ENCODE results near the gene RABIF. TPM values are rescaled to one million over a fixed set of nuclear protein-coding genes. Genes with fewer than 3 reads are reported as not detected.
A peak's percentile ranks its signal among the peaks of the same experiment; 100 is the strongest.

The RABIF gene
- total RNA-seq, 4 donors from 2014 or later: 3.8 to 7.6 (median 6.0) TPM

- Histone ChIP-seq H3K4me3 (peak overlapping the region; percentile 60 to 91), H3K4me1 (peaks cover 0 to 4% of the 10 kb centered on the region in 2 donors), H3K27ac (peak overlapping the region in 1 of 2 donors; percentile 57), H3K27me3 (no peaks in the 10 kb centered on the region), H3K9me3 (no peaks in the 10 kb centered on the region), H3K36me3 (no peaks in the 10 kb centered on the region)
- peak; percentile 33 to 41 for DNase-seq
- intact Hi-C loops (cut with DNase I; ENCODE audit: low total_unique reads): no loop called here
- no peak for TF ChIP-seq POLR2A (IDR thresholded peaks at IDR 0.05)
- TF ChIP-seq, protein P1, sequence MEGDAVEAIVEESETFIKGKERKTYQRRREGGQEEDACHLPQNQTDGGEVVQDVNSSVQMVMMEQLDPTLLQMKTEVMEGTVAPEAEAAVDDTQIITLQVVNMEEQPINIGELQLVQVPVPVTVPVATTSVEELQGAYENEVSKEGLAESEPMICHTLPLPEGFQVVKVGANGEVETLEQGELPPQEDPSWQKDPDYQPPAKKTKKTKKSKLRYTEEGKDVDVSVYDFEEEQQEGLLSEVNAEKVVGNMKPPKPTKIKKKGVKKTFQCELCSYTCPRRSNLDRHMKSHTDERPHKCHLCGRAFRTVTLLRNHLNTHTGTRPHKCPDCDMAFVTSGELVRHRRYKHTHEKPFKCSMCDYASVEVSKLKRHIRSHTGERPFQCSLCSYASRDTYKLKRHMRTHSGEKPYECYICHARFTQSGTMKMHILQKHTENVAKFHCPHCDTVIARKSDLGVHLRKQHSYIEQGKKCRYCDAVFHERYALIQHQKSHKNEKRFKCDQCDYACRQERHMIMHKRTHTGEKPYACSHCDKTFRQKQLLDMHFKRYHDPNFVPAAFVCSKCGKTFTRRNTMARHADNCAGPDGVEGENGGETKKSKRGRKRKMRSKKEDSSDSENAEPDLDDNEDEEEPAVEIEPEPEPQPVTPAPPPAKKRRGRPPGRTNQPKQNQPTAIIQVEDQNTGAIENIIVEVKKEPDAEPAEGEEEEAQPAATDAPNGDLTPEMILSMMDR (IDR thresholded peaks at IDR 0.05): no peak
Measured at GRCh38 chr1:202860744-202861419, 28.1 kb downstream of the RABIF start.

DNA sequence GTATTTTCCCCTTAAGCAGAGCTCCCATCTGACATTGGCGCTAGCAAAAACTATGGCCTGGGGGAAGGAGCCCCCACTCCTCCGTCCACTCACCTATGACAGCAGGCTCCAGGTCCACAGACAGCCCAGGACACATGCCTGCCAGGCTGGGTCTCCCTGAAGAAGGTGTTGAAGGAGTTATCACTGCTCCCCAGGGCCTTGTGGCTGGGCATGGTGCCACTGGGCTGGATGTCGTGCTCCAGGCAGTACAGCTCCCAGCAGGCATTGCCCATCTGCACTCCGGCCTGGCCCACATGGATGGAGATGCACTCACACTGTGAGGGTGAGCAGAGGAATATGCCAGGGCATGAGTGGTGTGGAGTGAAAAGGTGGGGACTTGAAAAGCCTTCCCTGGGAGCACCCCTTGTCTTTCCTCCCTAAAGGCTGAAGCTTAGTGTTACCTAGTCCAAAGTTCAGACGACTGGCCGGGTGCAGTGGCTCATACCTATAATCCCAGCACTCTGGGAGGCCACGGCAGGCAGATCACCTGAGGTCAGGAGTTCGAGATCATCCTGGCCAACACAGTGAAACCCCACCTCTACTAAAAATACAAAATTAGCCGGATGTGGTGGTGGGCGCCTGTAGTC lies 30.0 kb downstream of the RABIF start:
- TF ChIP-seq POLR2A (IDR thresholded peaks at IDR 0.05): no peak
- TF ChIP-seq, protein P1 (IDR thresholded peaks at IDR 0.05): no peak
- Histone ChIP-seq H3K4me1 (peaks cover 0 to 4% of the 10 kb centered on the region in 2 donors), H3K4me3 (no peak overlapping the region), H3K9me3 (no peaks in the 10 kb centered on the region), H3K27me3 (no peaks in the 10 kb centered on the region), H3K27ac (peak overlapping the region; percentile 22 to 83), H3K36me3 (no peaks in the 10 kb centered on the region)
- DNase-seq: peak; percentile 37 to 43
- intact Hi-C loops (cut with DNase I; ENCODE audit: low total_unique reads): no loop called here

- Histone ChIP-seq H3K9me3 (no peaks in the 10 kb centered on the region), H3K4me3 (no peak overlapping the region), H3K27me3 (no peaks in the 10 kb centered on the region), H3K4me1 (peaks cover 0 to 4% of the 10 kb centered on the region in 2 donors), H3K36me3 (no peaks in the 10 kb centered on the region), H3K27ac (peak overlapping the region; percentile 22 to 83)
- TF ChIP-seq, protein P1 (IDR thresholded peaks at IDR 0.05): no peak
- TF ChIP-seq POLR2A (IDR thresholded peaks at IDR 0.05): no peak
- intact Hi-C loops (cut with DNase I; ENCODE audit: low total_unique reads): no loop called here
- DNase-seq: peak; percentile 82 to 90
Measured at GRCh38 chr1:202858331-202858730, 30.6 kb downstream of the RABIF start.

DNA sequence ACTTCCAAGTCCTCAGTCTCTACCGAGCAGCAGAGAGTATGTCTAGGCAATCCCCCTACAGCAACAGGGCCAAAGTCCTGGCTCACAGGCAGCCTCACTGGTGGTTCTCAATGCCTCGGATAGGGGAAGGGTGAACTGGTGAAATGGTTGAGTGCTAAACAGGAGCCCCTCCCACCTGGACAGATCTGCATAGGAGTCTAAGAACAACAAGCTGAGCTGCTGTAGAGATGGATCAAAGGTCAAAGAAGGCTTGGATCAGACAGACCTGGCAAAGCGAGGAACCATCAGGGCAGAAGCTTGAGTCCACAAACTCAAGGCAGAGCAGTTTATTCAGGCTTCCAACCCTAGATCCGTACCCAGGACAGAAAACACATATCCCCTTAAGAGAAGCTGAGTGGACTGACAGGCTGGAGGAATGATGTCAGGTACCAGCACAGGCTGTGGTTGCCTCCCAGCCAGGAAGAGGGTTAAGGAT lies 31.8 kb downstream of the RABIF start:
- Histone ChIP-seq H3K4me3 (no peak overlapping the region), H3K27ac (peak overlapping the region in 1 of 2 donors; percentile 83), H3K27me3 (no peaks in the 10 kb centered on the region), H3K9me3 (no peaks in the 10 kb centered on the region), H3K36me3 (no peaks in the 10 kb centered on the region), H3K4me1 (peaks cover 0 to 4% of the 10 kb centered on the region in 2 donors)
- TF ChIP-seq, protein P1 (IDR thresholded peaks at IDR 0.05): no peak
- no peak for TF ChIP-seq POLR2A (IDR thresholded peaks at IDR 0.05)
- intact Hi-C loops (cut with DNase I; ENCODE audit: low total_unique reads): no loop called here
- DNase-seq: no peak

DNA sequence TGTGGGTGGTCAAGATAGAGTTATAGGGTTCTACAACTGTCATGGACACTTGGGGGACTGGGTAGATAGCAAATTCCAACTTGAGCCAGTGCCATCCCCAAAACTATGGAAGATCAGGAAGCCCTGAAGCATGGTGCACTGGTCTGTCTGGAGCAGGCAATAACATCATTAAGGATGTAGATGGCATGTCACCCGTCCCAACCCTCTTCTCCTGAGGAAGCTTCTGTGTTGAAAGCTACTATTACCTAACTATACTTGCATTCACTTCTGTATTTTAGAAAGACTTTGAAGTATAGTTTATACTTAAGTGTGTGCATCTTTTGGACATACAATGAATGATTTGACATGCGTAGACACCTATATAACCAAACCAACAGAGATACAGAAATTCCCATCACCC lies 32.9 kb downstream of the RABIF start:
- no peak for DNase-seq
- H3K36me3 ChIP-seq: no peaks in the 10 kb centered on the region
- H3K27me3 ChIP-seq: no peaks in the 10 kb centered on the region
- TF ChIP-seq POLR2A (IDR thresholded peaks at IDR 0.05): no peak
- TF ChIP-seq, protein P1 (IDR thresholded peaks at IDR 0.05): no peak
- no peak overlapping the region for H3K27ac ChIP-seq
- H3K9me3 ChIP-seq: no peaks in the 10 kb centered on the region
- intact Hi-C loops (cut with DNase I; ENCODE audit: low total_unique reads): no loop called here
- H3K4me3 ChIP-seq: no peak overlapping the region
- H3K4me1 ChIP-seq: no peaks in the 10 kb centered on the region
